ENCODE results near the gene LRRC23.
"Not testable (repeated sequence)": the region's sequence is repeated elsewhere in the genome, so short reads cannot be mapped to it uniquely, and the experiment has no call there.

Gene LRRC23

GRCh38 chr12:6904280-6905276 is at the start of gene LRRC23:
Gene LRRC23, plus strand, starts transcription at chr12:6904822. Its CDS starts 812 bp downstream, at chr12:6905634.
- peak; percentile 97 for DNase-seq

- no peak for DNase-seq
Observed at GRCh38 chr12:6855322-6855721, 49.3 kb upstream of the LRRC23 start.

GRCh38 chr12:6858799-6859198 is 45.8 kb upstream of the LRRC23 start:
- DNase-seq: no peak

GRCh38 chr12:6860116-6860515 is 44.5 kb upstream of the LRRC23 start:
- DNase-seq: no peak

- DNase-seq: no peak
Observed at GRCh38 chr12:6860942-6861341, 43.7 kb upstream of the LRRC23 start.

GRCh38 chr12:6861391-6861790 is 43.2 kb upstream of the LRRC23 start:
- no peak for DNase-seq

GRCh38 chr12:6863033-6863432 is 41.6 kb upstream of the LRRC23 start:
- no peak for DNase-seq

- no peak for DNase-seq
Observed at GRCh38 chr12:6863586-6864321, 40.9 kb upstream of the LRRC23 start.

- not testable (repeated sequence) for DNase-seq
Observed at GRCh38 chr12:6865307-6865706, 39.3 kb upstream of the LRRC23 start.

- no peak for DNase-seq
Observed at GRCh38 chr12:6866163-6866919, 38.3 kb upstream of the LRRC23 start.

- DNase-seq: no peak
Observed at GRCh38 chr12:6866920-6867412, 37.7 kb upstream of the LRRC23 start.

GRCh38 chr12:6867413-6868210 is 37.0 kb upstream of the LRRC23 start, which contains the start of gene TPI1:
Gene TPI1, plus strand, starts transcription at chr12:6867531. Its CDS starts 36 bp downstream, at chr12:6867567.
- DNase-seq: peak; percentile 69 to 82

- no peak for DNase-seq
Observed at GRCh38 chr12:6868211-6869048, 36.2 kb upstream of the LRRC23 start.

- DNase-seq: peak; percentile 70 to 75
Observed at GRCh38 chr12:6869049-6870021, 35.3 kb upstream of the LRRC23 start.

GRCh38 chr12:6870304-6870703 is 34.3 kb upstream of the LRRC23 start:
- DNase-seq: not testable (repeated sequence)

GRCh38 chr12:6871052-6871957 is 33.3 kb upstream of the LRRC23 start:
- peak in 1 of 2 experiments; percentile 14 for DNase-seq

- DNase-seq: peak; percentile 73 to 75
Observed at GRCh38 chr12:6872073-6873048, 32.3 kb upstream of the LRRC23 start.
